GM23338 (cell line): ENCODE data around the gene SPECC1L. TPM values are rescaled to one million over a fixed set of nuclear protein-coding genes. Genes with fewer than 3 reads are reported as not detected.

Experiments
- ATAC-seq: fragments of 200-7000 bp; cut with Tn5 transposase; 3 replicates; pipeline ENCODE4 v1.9.1; 2020
- DNase-seq: peaks from one replicate; pipeline ENCODE4 v3.0.0-alpha.2; 2015; ENCODE audit warnings: low spot score
- H2AFZ ChIP-seq: fragments of 200-600 bp; sonication (generic); 2 replicates; pipeline ENCODE4 v1.8.0; 2016; ENCODE audit warnings: antibody characterized with exemption, mild to moderate bottlenecking, moderate library complexity
- H3F3A ChIP-seq: fragments of 200-600 bp; sonication (generic); replicated peaks from 2 replicates; pipeline ENCODE4 v1.8.0; 2017; ENCODE audit warnings: antibody characterized with exemption, mixed run types, low read depth
- H3K27ac ChIP-seq: fragments of 200-600 bp; sonication (generic); 2 replicates; pipeline ENCODE4 v1.6.1; 2016; ENCODE audit warnings: low read depth
- H3K27me3 ChIP-seq: fragments of 200-600 bp; sonication (generic); 2 replicates; pipeline ENCODE4 v1.8.0; 2016; ENCODE audit warnings: mild to moderate bottlenecking, mixed run types, moderate library complexity; ENCODE audit not compliant: insufficient read depth
- H3K36me3 ChIP-seq: fragments of 200-600 bp; sonication (generic); 2 replicates; pipeline ENCODE4 v1.8.0; 2016; ENCODE audit warnings: mild to moderate bottlenecking; ENCODE audit not compliant: insufficient read depth
- H3K4me1 ChIP-seq: fragments of 200-600 bp; sonication (generic); 2 replicates; pipeline ENCODE4 v1.8.0; 2016; ENCODE audit warnings: mild to moderate bottlenecking, moderate library complexity; ENCODE audit not compliant: insufficient read depth
- H3K4me2 ChIP-seq: fragments of 200-600 bp; sonication (generic); 2 replicates; pipeline ENCODE4 v1.7.1; 2017; ENCODE audit warnings: mixed run types
- H3K4me3 ChIP-seq: fragments of 200-600 bp; sonication (generic); 2 replicates; pipeline ENCODE4 v1.6.1; 2016; ENCODE audit warnings: mixed run types
- H3K79me2 ChIP-seq: fragments of 200-600 bp; sonication (generic); replicated peaks from 2 replicates; pipeline ENCODE4 v1.8.0; 2017; ENCODE audit warnings: mild to moderate bottlenecking; ENCODE audit not compliant: insufficient read depth
- H3K9me2 ChIP-seq: fragments of 200-600 bp; sonication (generic); 2 replicates; pipeline ENCODE4 v1.8.0; 2017; ENCODE audit not compliant: insufficient read depth
- H4K20me1 ChIP-seq: fragments of 200-600 bp; sonication (generic); replicated peaks from 2 replicates; pipeline ENCODE4 v1.8.0; 2017; ENCODE audit warnings: mild to moderate bottlenecking; ENCODE audit not compliant: insufficient read depth
- H3K27ac Mint-ChIP-seq: 2 replicates; pipeline ENCODE4 v1.8.0; 2020; ENCODE audit warnings: inconsistent platforms, mild to moderate bottlenecking, moderate library complexity, mixed read lengths
- H3K27me3 Mint-ChIP-seq: 3 replicates; pipeline ENCODE4 v1.8.0; 2022; ENCODE audit warnings: low read depth, mild to moderate bottlenecking, moderate library complexity, mixed read lengths, inconsistent platforms; ENCODE audit not compliant: insufficient read depth, poor library complexity
- H3K36me3 Mint-ChIP-seq: 3 replicates; pipeline ENCODE4 v1.8.0; 2021; ENCODE audit warnings: low read depth, mild to moderate bottlenecking, inconsistent platforms, moderate library complexity, mixed read lengths
- H3K4me1 Mint-ChIP-seq: 3 replicates; pipeline ENCODE4 v1.8.0; 2020; ENCODE audit warnings: mild to moderate bottlenecking, inconsistent platforms, mixed read lengths
- H3K4me3 Mint-ChIP-seq: 3 replicates; pipeline ENCODE4 v1.8.0; 2021; ENCODE audit warnings: moderate library complexity, mild to moderate bottlenecking, inconsistent platforms, mixed read lengths
- H3K9me3 Mint-ChIP-seq: 3 replicates; pipeline ENCODE4 v1.8.0; 2020; ENCODE audit warnings: moderate library complexity, mild to moderate bottlenecking, inconsistent platforms, mixed read lengths
- CREB1 ChIP-seq: fragments of 250-450 bp; sonication (Bioruptor Pico); IDR thresholded peaks from 2 replicates; pipeline ENCODE4 v1.5.0; 2020; ENCODE audit warnings: low read depth, mild to moderate bottlenecking, moderate library complexity
- EZH2 ChIP-seq: fragments of 200-600 bp; sonication (generic); IDR thresholded peaks from one replicate; pipeline ENCODE4 v1.8.0; 2017; ENCODE audit warnings: antibody characterized with exemption, mild to moderate bottlenecking, low read depth; ENCODE audit not compliant: unreplicated experiment
- EZH2phosphoT487 ChIP-seq: fragments of 200-600 bp; sonication (generic); IDR thresholded peaks from one replicate; pipeline ENCODE4 v1.8.1; 2018; ENCODE audit warnings: antibody characterized with exemption; ENCODE audit not compliant: unreplicated experiment
- JUNB ChIP-seq: IDR thresholded peaks from one replicate; pipeline ENCODE4 v1.6.1; 2016; ENCODE audit warnings: antibody characterized with exemption; ENCODE audit not compliant: unreplicated experiment
- NANOG ChIP-seq: IDR thresholded peaks from 2 replicates; pipeline ENCODE4 v1.6.1; 2016; ENCODE audit warnings: antibody characterized with exemption, borderline replicate concordance
- POLR2AphosphoS5 ChIP-seq: IDR thresholded peaks from 2 replicates; pipeline ENCODE4 v1.6.1; 2016; ENCODE audit warnings: antibody characterized with exemption, low read depth
- ZNF114 ChIP-seq: fragments of 250-450 bp; sonication (Bioruptor Pico); IDR thresholded peaks from 2 replicates; pipeline ENCODE4 v1.5.0; 2020; ENCODE audit warnings: mild to moderate bottlenecking, moderate library complexity
- ZNF331 ChIP-seq: fragments of 250-450 bp; sonication (Bioruptor Pico); IDR thresholded peaks from 2 replicates; pipeline ENCODE4 v1.5.0; 2020; ENCODE audit warnings: low read depth, mild to moderate bottlenecking, moderate library complexity
- polyA plus RNA-seq: library from polyadenylated mRNA; unstranded; fragments of >200 nt; fragmentation: Nextera tagmentation; extraction: Ambion mirVana; gene quantifications from 2 replicates; pipeline ENCODE4 v1.2.1, GENCODE V29; 2016
- total RNA-seq: library from RNA; depleted of rRNA; stranded (reverse); fragments of >200 nt; shearing (Covaris generic); gene quantifications from 2 replicates; pipeline ENCODE4 v1.2.3, GENCODE V29; 2014
- TF ChIP-seq, protein P1 (sequence below): IDR thresholded peaks from 2 replicates; pipeline ENCODE4 v1.6.1; 2016; ENCODE audit warnings: antibody characterized with exemption
- TF ChIP-seq, protein P2 (sequence below): IDR thresholded peaks from one replicate; pipeline ENCODE4 v1.6.1; 2018; ENCODE audit warnings: antibody characterized with exemption; ENCODE audit not compliant: unreplicated experiment
- TF ChIP-seq, protein P3 (sequence below), 2 experiments: fragments of 200-600 bp in 1 of 2; sonication (generic) in 1 of 2; conservative IDR thresholded peaks; 2 replicates each; pipeline versions ENCODE4 v1.5.1 to v1.6.1; 2016 to 2017; ENCODE audit warnings: antibody characterized with exemption in 2 of 2, low read depth in 2 of 2, mild to moderate bottlenecking in 2 of 2, moderate library complexity in 1 of 2
- TF ChIP-seq, protein P4 (sequence below): fragments of 250-450 bp; sonication (Bioruptor Pico); IDR thresholded peaks from 2 replicates; pipeline ENCODE4 v1.5.0; 2020; ENCODE audit warnings: mild to moderate bottlenecking, moderate library complexity

The SPECC1L gene
- total and polyA plus RNA-seq, 2 experiments from 2014 or later: 24.3 to 44.7 TPM

DNA sequence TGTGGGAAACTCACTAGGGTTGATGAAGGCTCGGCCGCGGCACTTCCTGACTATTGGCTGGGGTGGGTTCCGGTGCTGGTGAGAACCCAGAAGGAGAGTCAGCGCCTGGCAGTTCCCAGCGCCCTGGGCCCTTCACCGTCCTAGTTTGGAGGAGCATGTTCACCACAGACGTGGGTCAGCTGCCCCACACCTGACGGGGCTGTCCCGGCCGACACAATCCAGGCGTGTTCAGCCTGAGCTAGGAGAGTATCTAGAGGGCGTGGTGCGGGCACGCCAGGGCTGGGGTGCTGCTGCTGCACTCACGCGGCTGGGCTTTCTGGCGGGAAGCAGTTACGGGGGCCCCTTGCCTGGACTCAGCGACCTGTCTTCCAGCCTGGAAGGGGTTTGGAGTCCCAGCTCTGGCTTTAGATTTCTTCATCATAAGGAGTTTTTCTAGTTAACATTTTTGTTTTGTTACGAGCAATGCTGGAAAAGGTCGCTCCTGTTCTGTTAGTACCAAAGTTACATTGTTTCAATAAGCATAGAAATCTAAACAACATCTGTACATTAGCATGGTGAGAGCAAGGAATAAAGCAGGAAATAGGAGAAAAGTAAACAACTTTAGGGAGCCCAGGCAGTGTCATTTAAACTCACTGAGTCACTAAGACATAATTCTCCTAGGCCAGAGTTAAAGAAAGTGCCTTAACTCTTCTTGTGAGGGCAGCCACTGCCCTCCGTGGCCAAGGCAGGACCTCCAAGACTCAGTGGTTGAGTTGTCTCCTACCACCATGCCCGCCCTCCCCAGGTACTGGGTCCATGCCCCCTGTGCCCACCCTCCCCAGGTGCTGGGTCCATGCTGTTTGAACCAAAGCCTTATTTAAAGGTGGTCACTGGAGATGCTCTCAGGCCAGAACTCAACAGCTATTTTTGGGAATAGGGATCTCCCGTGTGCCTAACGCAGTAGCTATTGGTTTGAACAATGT lies 144.6 kb downstream of the SPECC1L start:
- no peak overlapping the region for H3K27ac ChIP-seq
- Mint-ChIP-seq H3K9me3 (no peaks in the 10 kb centered on the region), H3K27ac (no peak overlapping the region)

More for the DNA sequence above, 144.6 kb downstream of the SPECC1L start:
- DNase-seq (no peak), ATAC-seq (no peak)
- Mint-ChIP-seq H3K4me3 (no peak overlapping the region), H3K36me3 (peaks cover 20% of the 10 kb centered on the region; the same call in 2 of the 3 replicates), H3K4me1 (peaks cover 11% of the 10 kb centered on the region), H3K27me3 (peaks cover 30% of the 10 kb centered on the region)
- Histone ChIP-seq H4K20me1 (no peaks in the 10 kb centered on the region; the same call in 1 of the 2 replicates), H3K27me3 (no peaks in the 10 kb centered on the region), H3K36me3 (no peaks in the 10 kb centered on the region), H2AFZ (no peak overlapping the region), H3K4me1 (peaks cover 8% of the 10 kb centered on the region; the same call in 1 of the 2 replicates), H3K4me2 (no peak overlapping the region), H3K4me3 (no peak overlapping the region), H3K9me2 (no peaks in the 10 kb centered on the region), H3F3A (no peaks in the 10 kb centered on the region), H3K79me2 (no peaks in the 10 kb centered on the region)
- TF ChIP-seq, protein P1, sequence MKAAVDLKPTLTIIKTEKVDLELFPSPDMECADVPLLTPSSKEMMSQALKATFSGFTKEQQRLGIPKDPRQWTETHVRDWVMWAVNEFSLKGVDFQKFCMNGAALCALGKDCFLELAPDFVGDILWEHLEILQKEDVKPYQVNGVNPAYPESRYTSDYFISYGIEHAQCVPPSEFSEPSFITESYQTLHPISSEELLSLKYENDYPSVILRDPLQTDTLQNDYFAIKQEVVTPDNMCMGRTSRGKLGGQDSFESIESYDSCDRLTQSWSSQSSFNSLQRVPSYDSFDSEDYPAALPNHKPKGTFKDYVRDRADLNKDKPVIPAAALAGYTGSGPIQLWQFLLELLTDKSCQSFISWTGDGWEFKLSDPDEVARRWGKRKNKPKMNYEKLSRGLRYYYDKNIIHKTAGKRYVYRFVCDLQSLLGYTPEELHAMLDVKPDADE: no peak
- TF ChIP-seq POLR2AphosphoS5 (no peak), NANOG (no peak), ZNF114 (no peak), EZH2 (no peak), EZH2phosphoT487 (no peak), ZNF331 (CRISPR knock-in tag) (no peak), CREB1 (CRISPR knock-in tag) (no peak), JUNB (no peak)
- TF ChIP-seq, protein P2, sequence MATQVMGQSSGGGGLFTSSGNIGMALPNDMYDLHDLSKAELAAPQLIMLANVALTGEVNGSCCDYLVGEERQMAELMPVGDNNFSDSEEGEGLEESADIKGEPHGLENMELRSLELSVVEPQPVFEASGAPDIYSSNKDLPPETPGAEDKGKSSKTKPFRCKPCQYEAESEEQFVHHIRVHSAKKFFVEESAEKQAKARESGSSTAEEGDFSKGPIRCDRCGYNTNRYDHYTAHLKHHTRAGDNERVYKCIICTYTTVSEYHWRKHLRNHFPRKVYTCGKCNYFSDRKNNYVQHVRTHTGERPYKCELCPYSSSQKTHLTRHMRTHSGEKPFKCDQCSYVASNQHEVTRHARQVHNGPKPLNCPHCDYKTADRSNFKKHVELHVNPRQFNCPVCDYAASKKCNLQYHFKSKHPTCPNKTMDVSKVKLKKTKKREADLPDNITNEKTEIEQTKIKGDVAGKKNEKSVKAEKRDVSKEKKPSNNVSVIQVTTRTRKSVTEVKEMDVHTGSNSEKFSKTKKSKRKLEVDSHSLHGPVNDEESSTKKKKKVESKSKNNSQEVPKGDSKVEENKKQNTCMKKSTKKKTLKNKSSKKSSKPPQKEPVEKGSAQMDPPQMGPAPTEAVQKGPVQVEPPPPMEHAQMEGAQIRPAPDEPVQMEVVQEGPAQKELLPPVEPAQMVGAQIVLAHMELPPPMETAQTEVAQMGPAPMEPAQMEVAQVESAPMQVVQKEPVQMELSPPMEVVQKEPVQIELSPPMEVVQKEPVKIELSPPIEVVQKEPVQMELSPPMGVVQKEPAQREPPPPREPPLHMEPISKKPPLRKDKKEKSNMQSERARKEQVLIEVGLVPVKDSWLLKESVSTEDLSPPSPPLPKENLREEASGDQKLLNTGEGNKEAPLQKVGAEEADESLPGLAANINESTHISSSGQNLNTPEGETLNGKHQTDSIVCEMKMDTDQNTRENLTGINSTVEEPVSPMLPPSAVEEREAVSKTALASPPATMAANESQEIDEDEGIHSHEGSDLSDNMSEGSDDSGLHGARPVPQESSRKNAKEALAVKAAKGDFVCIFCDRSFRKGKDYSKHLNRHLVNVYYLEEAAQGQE: no peak
- TF ChIP-seq, protein P3, sequence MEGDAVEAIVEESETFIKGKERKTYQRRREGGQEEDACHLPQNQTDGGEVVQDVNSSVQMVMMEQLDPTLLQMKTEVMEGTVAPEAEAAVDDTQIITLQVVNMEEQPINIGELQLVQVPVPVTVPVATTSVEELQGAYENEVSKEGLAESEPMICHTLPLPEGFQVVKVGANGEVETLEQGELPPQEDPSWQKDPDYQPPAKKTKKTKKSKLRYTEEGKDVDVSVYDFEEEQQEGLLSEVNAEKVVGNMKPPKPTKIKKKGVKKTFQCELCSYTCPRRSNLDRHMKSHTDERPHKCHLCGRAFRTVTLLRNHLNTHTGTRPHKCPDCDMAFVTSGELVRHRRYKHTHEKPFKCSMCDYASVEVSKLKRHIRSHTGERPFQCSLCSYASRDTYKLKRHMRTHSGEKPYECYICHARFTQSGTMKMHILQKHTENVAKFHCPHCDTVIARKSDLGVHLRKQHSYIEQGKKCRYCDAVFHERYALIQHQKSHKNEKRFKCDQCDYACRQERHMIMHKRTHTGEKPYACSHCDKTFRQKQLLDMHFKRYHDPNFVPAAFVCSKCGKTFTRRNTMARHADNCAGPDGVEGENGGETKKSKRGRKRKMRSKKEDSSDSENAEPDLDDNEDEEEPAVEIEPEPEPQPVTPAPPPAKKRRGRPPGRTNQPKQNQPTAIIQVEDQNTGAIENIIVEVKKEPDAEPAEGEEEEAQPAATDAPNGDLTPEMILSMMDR (conservative IDR thresholded peaks at IDR 0.05; ENCODE audit: low read depth in 2 of 2): no peak
- TF ChIP-seq, protein P4, sequence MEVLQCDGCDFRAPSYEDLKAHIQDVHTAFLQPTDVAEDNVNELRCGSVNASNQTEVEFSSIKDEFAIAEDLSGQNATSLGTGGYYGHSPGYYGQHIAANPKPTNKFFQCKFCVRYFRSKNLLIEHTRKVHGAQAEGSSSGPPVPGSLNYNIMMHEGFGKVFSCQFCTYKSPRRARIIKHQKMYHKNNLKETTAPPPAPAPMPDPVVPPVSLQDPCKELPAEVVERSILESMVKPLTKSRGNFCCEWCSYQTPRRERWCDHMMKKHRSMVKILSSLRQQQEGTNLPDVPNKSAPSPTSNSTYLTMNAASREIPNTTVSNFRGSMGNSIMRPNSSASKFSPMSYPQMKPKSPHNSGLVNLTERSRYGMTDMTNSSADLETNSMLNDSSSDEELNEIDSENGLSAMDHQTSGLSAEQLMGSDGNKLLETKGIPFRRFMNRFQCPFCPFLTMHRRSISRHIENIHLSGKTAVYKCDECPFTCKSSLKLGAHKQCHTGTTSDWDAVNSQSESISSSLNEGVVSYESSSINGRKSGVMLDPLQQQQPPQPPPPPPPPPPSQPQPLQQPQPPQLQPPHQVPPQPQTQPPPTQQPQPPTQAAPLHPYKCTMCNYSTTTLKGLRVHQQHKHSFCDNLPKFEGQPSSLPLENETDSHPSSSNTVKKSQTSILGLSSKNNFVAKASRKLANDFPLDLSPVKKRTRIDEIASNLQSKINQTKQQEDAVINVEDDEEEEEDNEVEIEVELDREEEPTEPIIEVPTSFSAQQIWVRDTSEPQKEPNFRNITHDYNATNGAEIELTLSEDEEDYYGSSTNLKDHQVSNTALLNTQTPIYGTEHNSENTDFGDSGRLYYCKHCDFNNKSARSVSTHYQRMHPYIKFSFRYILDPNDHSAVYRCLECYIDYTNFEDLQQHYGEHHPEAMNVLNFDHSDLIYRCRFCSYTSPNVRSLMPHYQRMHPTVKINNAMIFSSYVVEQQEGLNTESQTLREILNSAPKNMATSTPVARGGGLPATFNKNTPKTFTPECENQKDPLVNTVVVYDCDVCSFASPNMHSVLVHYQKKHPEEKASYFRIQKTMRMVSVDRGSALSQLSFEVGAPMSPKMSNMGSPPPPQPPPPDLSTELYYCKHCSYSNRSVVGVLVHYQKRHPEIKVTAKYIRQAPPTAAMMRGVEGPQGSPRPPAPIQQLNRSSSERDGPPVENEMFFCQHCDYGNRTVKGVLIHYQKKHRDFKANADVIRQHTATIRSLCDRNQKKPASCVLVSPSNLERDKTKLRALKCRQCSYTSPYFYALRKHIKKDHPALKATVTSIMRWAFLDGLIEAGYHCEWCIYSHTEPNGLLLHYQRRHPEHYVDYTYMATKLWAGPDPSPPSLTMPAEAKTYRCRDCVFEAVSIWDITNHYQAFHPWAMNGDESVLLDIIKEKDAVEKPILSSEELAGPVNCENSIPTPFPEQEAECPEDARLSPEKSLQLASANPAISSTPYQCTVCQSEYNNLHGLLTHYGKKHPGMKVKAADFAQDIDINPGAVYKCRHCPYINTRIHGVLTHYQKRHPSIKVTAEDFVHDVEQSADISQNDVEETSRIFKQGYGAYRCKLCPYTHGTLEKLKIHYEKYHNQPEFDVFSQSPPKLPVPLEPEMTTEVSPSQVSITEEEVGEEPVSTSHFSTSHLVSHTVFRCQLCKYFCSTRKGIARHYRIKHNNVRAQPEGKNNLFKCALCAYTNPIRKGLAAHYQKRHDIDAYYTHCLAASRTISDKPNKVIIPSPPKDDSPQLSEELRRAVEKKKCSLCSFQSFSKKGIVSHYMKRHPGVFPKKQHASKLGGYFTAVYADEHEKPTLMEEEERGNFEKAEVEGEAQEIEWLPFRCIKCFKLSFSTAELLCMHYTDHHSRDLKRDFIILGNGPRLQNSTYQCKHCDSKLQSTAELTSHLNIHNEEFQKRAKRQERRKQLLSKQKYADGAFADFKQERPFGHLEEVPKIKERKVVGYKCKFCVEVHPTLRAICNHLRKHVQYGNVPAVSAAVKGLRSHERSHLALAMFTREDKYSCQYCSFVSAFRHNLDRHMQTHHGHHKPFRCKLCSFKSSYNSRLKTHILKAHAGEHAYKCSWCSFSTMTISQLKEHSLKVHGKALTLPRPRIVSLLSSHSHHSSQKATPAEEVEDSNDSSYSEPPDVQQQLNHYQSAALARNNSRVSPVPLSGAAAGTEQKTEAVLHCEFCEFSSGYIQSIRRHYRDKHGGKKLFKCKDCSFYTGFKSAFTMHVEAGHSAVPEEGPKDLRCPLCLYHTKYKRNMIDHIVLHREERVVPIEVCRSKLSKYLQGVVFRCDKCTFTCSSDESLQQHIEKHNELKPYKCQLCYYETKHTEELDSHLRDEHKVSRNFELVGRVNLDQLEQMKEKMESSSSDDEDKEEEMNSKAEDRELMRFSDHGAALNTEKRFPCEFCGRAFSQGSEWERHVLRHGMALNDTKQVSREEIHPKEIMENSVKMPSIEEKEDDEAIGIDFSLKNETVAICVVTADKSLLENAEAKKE (CRISPR knock-in tag): no peak
